Mesothelial cell of epicardium (in vitro differentiated cells): ENCODE results near the gene DUS1L. TPM values are rescaled to one million over a fixed set of nuclear protein-coding genes. Genes with fewer than 3 reads are reported as not detected.
A peak's percentile ranks its signal among the peaks of the same experiment; 100 is the strongest.

Experiments used
- DNase-seq, 2 experiments: peaks; one replicate each; pipeline ENCODE4 v3.0.0; 2021; ENCODE audit warnings: low spot score in 2 of 2; ENCODE audit not compliant: unreplicated experiment in 2 of 2
- H3K27ac Mint-ChIP-seq: 2 replicates; pipeline ENCODE4 v1.8.0; 2021; ENCODE audit warnings: mixed read lengths
- H3K27me3 Mint-ChIP-seq: 2 replicates; pipeline ENCODE4 v1.8.0; 2021; ENCODE audit warnings: low read depth, mixed read lengths
- H3K36me3 Mint-ChIP-seq: 2 replicates; pipeline ENCODE4 v1.8.0; 2021; ENCODE audit warnings: mixed read lengths
- H3K4me1 Mint-ChIP-seq: 2 replicates; pipeline ENCODE4 v1.8.0; 2021; ENCODE audit warnings: mixed read lengths
- H3K4me3 Mint-ChIP-seq: 2 replicates; pipeline ENCODE4 v1.8.0; 2021; ENCODE audit warnings: mild to moderate bottlenecking, moderate library complexity, mixed read lengths
- H3K9me3 Mint-ChIP-seq: 2 replicates; pipeline ENCODE4 v1.8.0; 2021; ENCODE audit warnings: mixed read lengths
- CTCF ChIP-seq: fragments of 200-600 bp; sonication (generic); IDR thresholded peaks from one replicate; pipeline ENCODE4 v1.5.0; 2021; ENCODE audit warnings: antibody characterized with exemption; ENCODE audit not compliant: unreplicated experiment
- total RNA-seq: library from RNA; stranded (reverse); gene quantifications from 3 replicates; pipeline ENCODE4 v1.2.1, GENCODE V29; 2021

The DUS1L gene
- total RNA-seq, 1 donor from 2014 or later = 94.9 TPM

GRCh38 chr17:82024859-82025258, 40.7 kb downstream of the DUS1L start:
- DNase-seq = no peak
- no peak overlapping the region for H3K4me3 Mint-ChIP-seq
- no peak for TF ChIP-seq CTCF
- no peak overlapping the region for H3K27ac Mint-ChIP-seq
- H3K27me3 Mint-ChIP-seq = no peaks in the 10 kb centered on the region
- peaks cover 18% of the 10 kb centered on the region for H3K4me1 Mint-ChIP-seq
- no peaks in the 10 kb centered on the region for H3K9me3 Mint-ChIP-seq
- peaks cover 3% of the 10 kb centered on the region for H3K36me3 Mint-ChIP-seq

- Mint-ChIP-seq H3K4me3 (peak overlapping the region; percentile 76), H3K9me3 (no peaks in the 10 kb centered on the region), H3K36me3 (peaks cover 3% of the 10 kb centered on the region), H3K27me3 (no peaks in the 10 kb centered on the region), H3K4me1 (peaks cover 20% of the 10 kb centered on the region), H3K27ac (no peak overlapping the region)
- no peak for DNase-seq
- TF ChIP-seq CTCF = no peak
Observed at GRCh38 chr17:82023447-82024241, 42.0 kb downstream of the DUS1L start.

GRCh38 chr17:82022981-82023446, 42.6 kb downstream of the DUS1L start, which contains the start of gene LRRC45:
Gene LRRC45 (plus strand): TSS chr17:82023305. CDS start chr17:82023644, 339 bp downstream.
- DNase-seq = peak; percentile 99 to 100
- Mint-ChIP-seq H3K27ac (peak within 1 kb of the TSS; percentile 25), H3K4me1 (peaks cover 22% of the 10 kb centered on the region), H3K9me3 (no peaks in the 10 kb centered on the region), H3K27me3 (no peaks in the 10 kb centered on the region), H3K36me3 (peaks cover 3% of the 10 kb centered on the region), H3K4me3 (peak within 1 kb of the TSS; percentile 76)
- no peak for TF ChIP-seq CTCF

GRCh38 chr17:82022310-82022980, 43.2 kb downstream of the DUS1L start, which contains the start of gene CENPX:
Gene CENPX (minus strand): TSS chr17:82022878. CDS start chr17:82022861, 17 bp downstream.
- Mint-ChIP-seq H3K27me3 (no peaks in the 10 kb centered on the region), H3K4me3 (peak within 1 kb of the TSS; percentile 76), H3K4me1 (peaks cover 22% of the 10 kb centered on the region), H3K27ac (peak within 1 kb of the TSS; percentile 72), H3K9me3 (no peaks in the 10 kb centered on the region), H3K36me3 (peaks cover 3% of the 10 kb centered on the region)
- peak in 1 of 2 experiments; percentile 62 for DNase-seq
- TF ChIP-seq CTCF = no peak

- H3K27me3 Mint-ChIP-seq = no peaks in the 10 kb centered on the region
- peaks cover 22% of the 10 kb centered on the region for H3K4me1 Mint-ChIP-seq
- no peak for TF ChIP-seq CTCF
- DNase-seq = no peak
- H3K27ac Mint-ChIP-seq = peak overlapping the region; percentile 72
- no peaks in the 10 kb centered on the region for H3K9me3 Mint-ChIP-seq
- peak overlapping the region; percentile 76 for H3K4me3 Mint-ChIP-seq
- no peaks in the 10 kb centered on the region for H3K36me3 Mint-ChIP-seq
Observed at GRCh38 chr17:82021900-82022309, 43.7 kb downstream of the DUS1L start.
